ENCODE data around the gene AXDND1.

DNA sequence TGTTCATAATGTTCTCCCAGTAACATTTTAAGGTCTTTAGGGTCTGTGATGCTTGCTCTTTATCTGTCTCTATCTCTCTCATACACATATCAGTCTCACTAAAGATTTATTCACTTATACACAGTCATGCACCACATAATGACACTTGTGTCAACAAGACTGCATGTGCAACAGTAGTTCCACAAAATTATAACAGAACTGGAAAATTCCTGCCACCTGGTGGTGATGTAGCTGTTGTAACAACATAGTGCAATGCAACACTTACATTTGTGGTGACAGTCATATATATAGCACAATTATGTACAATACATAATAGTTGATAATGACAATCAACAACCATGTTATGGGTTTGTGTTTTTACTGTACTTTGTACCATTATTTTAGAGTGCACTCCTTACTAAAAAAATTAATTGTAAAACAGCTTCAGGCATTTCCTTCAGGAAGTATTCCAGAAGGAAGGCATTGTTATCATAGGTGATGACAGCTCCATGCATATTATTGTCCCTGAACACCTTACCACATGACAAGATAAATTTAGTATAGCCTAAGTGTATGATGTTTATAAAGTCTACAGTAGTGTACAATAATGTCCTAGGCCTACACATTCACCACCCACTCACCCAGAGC is 234.0 kb downstream of the AXDND1 start:
- TF ChIP-seq YY1 (IDR thresholded peaks at IDR 0.05; ENCODE audit: insufficient read depth, insufficient read length) (no peak), ZNF274 (IDR thresholded peaks at IDR 0.05; ENCODE audit: low read depth, low read length) (no peak), SUZ12 (IDR thresholded peaks at IDR 0.05; ENCODE audit: extremely low read depth, insufficient read depth, insufficient read length) (no peak)

Measured in NT2/D1 (cell line).